Measurements from ENCODE around the gene SYMPK.
A peak's percentile ranks its signal among the peaks of the same experiment; 100 is the strongest.

The SYMPK gene

GRCh38 chr19:45879971-45880370, 17.0 kb upstream of the SYMPK start:
- TF ChIP-seq CTCF (conservative IDR thresholded peaks at IDR 0.05; ENCODE audit: low read length), result no peak
- no peak overlapping the region for H3K4me3 ChIP-seq (ENCODE audit: low read length)
- DNase-seq (ENCODE audit: low read depth), result no peak

- no peak for TF ChIP-seq CTCF (conservative IDR thresholded peaks at IDR 0.05; ENCODE audit: low read length)
These were observed 16.1 kb upstream of the SYMPK start for GRCh38 chr19:45879055-45879454.

GRCh38 chr19:45878043-45878794, 15.3 kb upstream of the SYMPK start:
- no peak for DNase-seq (ENCODE audit: low read depth)
- no peak for TF ChIP-seq CTCF (conservative IDR thresholded peaks at IDR 0.05; ENCODE audit: low read length)
- no peak overlapping the region for H3K4me3 ChIP-seq (ENCODE audit: low read length)

More at GRCh38 chr19:45879055-45879454, 16.1 kb upstream of the SYMPK start:
- no peak overlapping the region for H3K4me3 ChIP-seq (ENCODE audit: low read length)
- DNase-seq (ENCODE audit: low read depth), result no peak

GRCh38 chr19:45876411-45877197, 13.7 kb upstream of the SYMPK start:
- peak; percentile 49 for DNase-seq (ENCODE audit: low read depth)
- no peak for TF ChIP-seq CTCF (conservative IDR thresholded peaks at IDR 0.05; ENCODE audit: low read length)
- H3K4me3 ChIP-seq (ENCODE audit: low read length), result no peak overlapping the region

- no peak for DNase-seq (ENCODE audit: low read depth)
- H3K4me3 ChIP-seq (ENCODE audit: low read length), result no peak overlapping the region
- no peak for TF ChIP-seq CTCF (conservative IDR thresholded peaks at IDR 0.05; ENCODE audit: low read length)
These were observed 13.1 kb upstream of the SYMPK start for GRCh38 chr19:45876161-45876410.

- no peak for DNase-seq (ENCODE audit: low read depth)
- H3K4me3 ChIP-seq (ENCODE audit: low read length), result no peak overlapping the region
- no peak for TF ChIP-seq CTCF (conservative IDR thresholded peaks at IDR 0.05; ENCODE audit: low read length)
These were observed 11.6 kb upstream of the SYMPK start for GRCh38 chr19:45874620-45874966.

GRCh38 chr19:45873219-45873772, 10.3 kb upstream of the SYMPK start:
- DNase-seq (ENCODE audit: low read depth), result no peak
- no peak for TF ChIP-seq CTCF (conservative IDR thresholded peaks at IDR 0.05; ENCODE audit: low read length)
- H3K4me3 ChIP-seq (ENCODE audit: low read length), result no peak overlapping the region

Measured in AG10803 (cell line).